H1 (cell line): ENCODE measurements around the gene UBA3. TPM values are rescaled to one million over a fixed set of nuclear protein-coding genes. Genes with fewer than 3 reads are reported as not detected.

Experiments
- CTCF ChIA-PET: fragments of 300-600 bp; sonication (Branson Sonifier 250); formaldehyde crosslinking; loops from one replicate; lab custom pipeline; 2021; ENCODE audit not compliant: partially characterized antibody; lab: Charles Lee
- POLR2A ChIA-PET: fragments of 300-600 bp; sonication (Branson Sonifier 250); formaldehyde crosslinking; loops from one replicate; lab custom pipeline; 2021; ENCODE audit warnings: inconsistent platforms; ENCODE audit not compliant: partially characterized antibody; lab: Charles Lee
- DNase-seq, 2 experiments: peaks; one replicate each; pipeline versions ENCODE4 v3.0.0 to v3.0.0-alpha.2; 2010 to 2022; ENCODE audit warnings: low spot score in 2 of 2, low read depth in 1 of 2, mixed read lengths in 1 of 2
- FAIRE-seq: peaks from 2 replicates; lab custom pipeline; 2011; peaks lifted over from hg19 to GRCh38; lab: Jason Lieb, UNC
- H2AFZ ChIP-seq: 2 replicates; pipeline ENCODE4 v1.8.1; 2012; ENCODE audit warnings: low read length, inconsistent platforms
- H2AK5ac ChIP-seq: 2 replicates; pipeline ENCODE4 v1.6.1; 2013; ENCODE audit warnings: low read depth, low read length
- H2BK120ac ChIP-seq: replicated peaks from 2 replicates; pipeline ENCODE3; 2013; ENCODE audit warnings: low read depth, low read length, inconsistent platforms
- H2BK12ac ChIP-seq: 2 replicates; pipeline ENCODE4 v1.6.1; 2013; ENCODE audit warnings: low read depth, low read length
- H2BK15ac ChIP-seq: 2 replicates; pipeline ENCODE4 v1.6.1; 2013; ENCODE audit warnings: low read length
- H2BK20ac ChIP-seq: 2 replicates; pipeline ENCODE4 v1.6.1; 2013; ENCODE audit warnings: low read length
- H2BK5ac ChIP-seq: 2 replicates; pipeline ENCODE4 v1.6.1; 2013; ENCODE audit warnings: low read depth, low read length
- H3K14ac ChIP-seq: 2 replicates; pipeline ENCODE4 v1.6.1; 2013; ENCODE audit warnings: inconsistent platforms; ENCODE audit not compliant: insufficient read length
- H3K18ac ChIP-seq: 2 replicates; pipeline ENCODE4 v1.6.1; 2013; ENCODE audit warnings: low read length; ENCODE audit errors: extremely low read depth
- H3K23ac ChIP-seq: 2 replicates; pipeline ENCODE4 v1.6.1; 2013; ENCODE audit warnings: inconsistent platforms; ENCODE audit not compliant: insufficient read length
- H3K23me2 ChIP-seq: 2 replicates; pipeline ENCODE4 v1.6.1; 2013; ENCODE audit warnings: low read depth, low read length
- H3K27ac ChIP-seq: 2 replicates; pipeline ENCODE4 v1.6.1; 2011; ENCODE audit warnings: low read depth, low read length, inconsistent platforms
- H3K27me3 ChIP-seq, 4 experiments: replicated peaks in 1 of 4; 1 replicate in 1 of 4; 2 replicates in 3 of 4; pipeline versions ENCODE4 v1.6.1 to v1.8.1; 2011 to 2013; ENCODE audit warnings: low read length in 3 of 4, mild to moderate bottlenecking in 3 of 4, inconsistent platforms in 2 of 4, mixed read lengths in 2 of 4, moderate library complexity in 1 of 4; ENCODE audit not compliant: control insufficient read depth in 3 of 4, insufficient read depth in 3 of 4; ENCODE audit errors: extremely low read depth in 1 of 4
- H3K36me3 ChIP-seq, 4 experiments: 2 replicates each; pipeline versions ENCODE4 v1.6.1 to v1.8.1; 2011 to 2013; ENCODE audit warnings: mild to moderate bottlenecking in 4 of 4, low read length in 3 of 4, moderate library complexity in 2 of 4, control low read depth in 1 of 4, inconsistent platforms in 1 of 4; ENCODE audit not compliant: insufficient read depth in 4 of 4, control insufficient read depth in 2 of 4
- H3K4ac ChIP-seq: replicated peaks from 2 replicates; pipeline ENCODE3; 2013; ENCODE audit warnings: low read length, low read depth, mixed read lengths, inconsistent platforms; ENCODE audit not compliant: insufficient read length
- H3K4me1 ChIP-seq, 4 experiments: replicated peaks in 1 of 4; 1 replicate in 1 of 4; 2 replicates in 3 of 4; pipeline versions ENCODE4 v1.6.1 to v1.8.1; 2011 to 2013; ENCODE audit warnings: low read length in 3 of 4, inconsistent platforms in 2 of 4, mixed read lengths in 1 of 4; ENCODE audit not compliant: insufficient read depth in 4 of 4, control insufficient read depth in 3 of 4
- H3K4me2 ChIP-seq, 2 experiments: 2 replicates each; pipeline versions ENCODE4 v1.6.1 to v1.8.1; 2011 to 2013; ENCODE audit warnings: low read depth in 2 of 2, low read length in 2 of 2, control low read depth in 1 of 2, inconsistent platforms in 1 of 2, mild to moderate bottlenecking in 1 of 2; ENCODE audit not compliant: insufficient read depth in 1 of 2
- H3K4me3 ChIP-seq, 4 experiments: fragments of 200-600, 300-600 bp in 1 of 4; sonication (generic), shearing (Covaris generic), sonication (Bioruptor Twin) in 1 of 4; 2 replicates each; pipeline versions ENCODE4 v1.5.1 to v1.8.1; 2011 to 2016; ENCODE audit warnings: low read length in 4 of 4, low read depth in 3 of 4, control low read depth in 2 of 4, inconsistent platforms in 2 of 4, mild to moderate bottlenecking in 2 of 4, mixed read lengths in 1 of 4, moderate library complexity in 1 of 4; ENCODE audit not compliant: insufficient read depth in 2 of 4; ENCODE audit errors: extremely low read depth in 1 of 4
- H3K56ac ChIP-seq: replicated peaks from 2 replicates; pipeline ENCODE3; 2013; ENCODE audit warnings: low read depth, mild to moderate bottlenecking, mixed read lengths, low read length, inconsistent platforms; ENCODE audit not compliant: insufficient read length
- H3K79me1 ChIP-seq: 2 replicates; pipeline ENCODE4 v1.6.1; 2013; ENCODE audit warnings: low read depth, low read length, control low read depth
- H3K79me2 ChIP-seq, 2 experiments: 2 replicates each; pipeline versions ENCODE4 v1.6.1 to v1.8.1; 2012 to 2013; ENCODE audit warnings: low read length in 2 of 2, mild to moderate bottlenecking in 2 of 2, inconsistent platforms in 1 of 2; ENCODE audit not compliant: insufficient read depth in 2 of 2, control insufficient read depth in 1 of 2
- H3K9ac ChIP-seq, 4 experiments: replicated peaks in 1 of 4; 1 replicate in 1 of 4; 2 replicates in 3 of 4; pipeline versions ENCODE4 v1.6.1 to v1.8.1; 2011 to 2013; ENCODE audit warnings: low read depth in 3 of 4, low read length in 3 of 4, control low read depth in 2 of 4, mild to moderate bottlenecking in 2 of 4, moderate library complexity in 2 of 4, inconsistent platforms in 1 of 4; ENCODE audit errors: extremely low read depth in 1 of 4
- H3K9me3 ChIP-seq, 2 experiments: 2 replicates each; pipeline versions ENCODE4 v1.6.1 to v1.8.1; 2012 to 2013; ENCODE audit warnings: mild to moderate bottlenecking in 2 of 2, moderate library complexity in 2 of 2, control low read depth in 1 of 2, inconsistent platforms in 1 of 2, low read depth in 1 of 2, low read length in 1 of 2, mixed read lengths in 1 of 2; ENCODE audit not compliant: insufficient read depth in 2 of 2
- H4K20me1 ChIP-seq, 2 experiments: replicated peaks in 1 of 2; 2 replicates each; pipeline versions ENCODE3 to v1.8.1; 2011 to 2013; ENCODE audit warnings: inconsistent platforms in 2 of 2, low read length in 2 of 2, mild to moderate bottlenecking in 1 of 2; ENCODE audit not compliant: insufficient read depth in 2 of 2, control insufficient read depth in 1 of 2
- H4K5ac ChIP-seq: 2 replicates; pipeline ENCODE4 v1.6.1; 2013; ENCODE audit warnings: low read length, low read depth, mixed read lengths, inconsistent platforms; ENCODE audit not compliant: insufficient read length
- H4K8ac ChIP-seq: 2 replicates; pipeline ENCODE4 v1.8.0; 2013; ENCODE audit warnings: mild to moderate bottlenecking, moderate library complexity, low read length, inconsistent platforms; ENCODE audit not compliant: insufficient read depth; ENCODE audit errors: extremely low read depth
- H4K91ac ChIP-seq: replicated peaks from 2 replicates; pipeline ENCODE3; 2013; ENCODE audit warnings: low read length, mixed read lengths, inconsistent platforms; ENCODE audit not compliant: insufficient read length
- POLR2AphosphoS5 ChIP-seq: IDR thresholded peaks from 2 replicates; pipeline ENCODE4 v1.6.1; 2011; ENCODE audit warnings: low read depth, low read length
- SRF ChIP-seq: IDR thresholded peaks from 2 replicates; pipeline ENCODE4 v1.6.1; 2011; ENCODE audit warnings: mild to moderate bottlenecking, low read depth, low read length, moderate library complexity
- WGBS, 2 experiments: shearing (Covaris generic) in 1 of 2; methylation state at CpG; one replicate each; pipeline versions ENCODE4 v1.1.6 to v1.1.7; 2013 to 2015; ENCODE audit warnings: low lambda C conversion rate in 2 of 2, mixed read lengths in 2 of 2, inconsistent platforms in 1 of 2, low coverage in 1 of 2, missing lambda C conversion rate in 1 of 2; ENCODE audit not compliant: insufficient replicate concordance in 2 of 2, insufficient coverage in 1 of 2, insufficient read length in 1 of 2; ENCODE audit errors: extremely low coverage in 1 of 2, missing lambda C conversion rate in 1 of 2; 5-methylcytosine and 5-hydroxymethylcytosine counted together
- polyA plus RNA-seq, 7 experiments: library from polyadenylated mRNA; depleted of rRNA in 3 of 7; stranded (reverse) in 5 of 7; unstranded in 2 of 7; fragments of >200 nt in 5 of 7; fragments of 200-250 nt in 2 of 7; gene quantifications; 1 replicate in 5 of 7; 2 replicates in 1 of 7; 4 replicates in 1 of 7; pipeline versions ENCODE4 v1.2.1 to v1.2.3, GENCODE V29; 2011 to 2013; ENCODE audit warnings: missing spikeins in 2 of 7, mixed read lengths in 2 of 7
- total RNA-seq: library from RNA; stranded (reverse); fragmentation: NEBNext Ultra II Directional; extraction: Animal tissue kit (Norgen Biotek cat#: 25700); gene quantifications from 2 replicates; pipeline ENCODE4 v1.2.1, GENCODE V29; 2021

The UBA3 gene
- total and polyA plus RNA-seq, 2 of the 8 experiments (the other 6 are each of a cell fraction or from before 2014, with no cell fraction given) = 40.8 to 97.8 TPM

- Histone ChIP-seq H2BK12ac (no peak overlapping the region), H3K23ac (no peak overlapping the region), H3K36me3 (peaks cover 0 to 19% (median 4%) of the 10 kb centered on the region in 4 experiments; a peak in 4 of 8 replicates), H4K8ac (no peak overlapping the region), H4K20me1 (no peaks in the 10 kb centered on the region), H3K27ac (no peak overlapping the region), H3K14ac (no peak overlapping the region), H4K91ac (no peak overlapping the region), H3K4me2 (no peak overlapping the region), H3K18ac (no peak overlapping the region), H2BK20ac (no peak overlapping the region), H4K5ac (no peak overlapping the region), H3K23me2 (no peaks in the 10 kb centered on the region), H3K56ac (no peak overlapping the region), H3K4ac (no peak overlapping the region), H2BK15ac (no peak overlapping the region), H3K4me3 (no peak overlapping the region), H2BK5ac (no peak overlapping the region), H3K79me2 (no peaks in the 10 kb centered on the region), H3K9ac (no peak overlapping the region), H3K4me1 (peaks cover 3 to 12% (median 4%) of the 10 kb centered on the region in 4 experiments; a peak in 6 of 7 replicates), H2BK120ac (no peak overlapping the region), H2AFZ (no peak overlapping the region), H3K9me3 (no peaks in the 10 kb centered on the region), H3K79me1 (no peaks in the 10 kb centered on the region), H3K27me3 (no peaks in the 10 kb centered on the region), H2AK5ac (no peak overlapping the region)
- FAIRE-seq (no peak), DNase-seq (no peak)
- POLR2A ChIA-PET = interaction anchor here (1.3 to 1.6 kb wide), 2 partner anchors 9 kb away, joined by 6 to 9 read pairs; partner anchors contain the start of gene EOGT
- WGBS, 2 experiments = 89% methylated on average over 5 of the region's 5 CpGs; no CpG with 5 or more reads in 1 of the 2 experiments
- CTCF ChIA-PET = interaction anchor here (1.2 to 1.6 kb wide), 4 partner anchors 9 to 11 kb away, joined by 3 to 7 read pairs (median 4); no protein-coding TSS in a partner anchor
- TF ChIP-seq POLR2AphosphoS5 (peak; percentile 56; the same call in 1 of the 2 replicates), SRF (no peak)
Observed at GRCh38 chr3:69005791-69006482, 74.2 kb downstream of the UBA3 start.
